GM12874 (cell line): Measurements from ENCODE around the gene SST.

Experiments used
- TF ChIP-seq, protein P1 (sequence below): IDR thresholded peaks from 2 replicates; pipeline ENCODE4 v1.5.1; 2011; ENCODE audit warnings: low read depth, mild to moderate bottlenecking, control low read depth, low read length, moderate library complexity; ENCODE audit not compliant: insufficient read depth

The SST gene

DNA sequence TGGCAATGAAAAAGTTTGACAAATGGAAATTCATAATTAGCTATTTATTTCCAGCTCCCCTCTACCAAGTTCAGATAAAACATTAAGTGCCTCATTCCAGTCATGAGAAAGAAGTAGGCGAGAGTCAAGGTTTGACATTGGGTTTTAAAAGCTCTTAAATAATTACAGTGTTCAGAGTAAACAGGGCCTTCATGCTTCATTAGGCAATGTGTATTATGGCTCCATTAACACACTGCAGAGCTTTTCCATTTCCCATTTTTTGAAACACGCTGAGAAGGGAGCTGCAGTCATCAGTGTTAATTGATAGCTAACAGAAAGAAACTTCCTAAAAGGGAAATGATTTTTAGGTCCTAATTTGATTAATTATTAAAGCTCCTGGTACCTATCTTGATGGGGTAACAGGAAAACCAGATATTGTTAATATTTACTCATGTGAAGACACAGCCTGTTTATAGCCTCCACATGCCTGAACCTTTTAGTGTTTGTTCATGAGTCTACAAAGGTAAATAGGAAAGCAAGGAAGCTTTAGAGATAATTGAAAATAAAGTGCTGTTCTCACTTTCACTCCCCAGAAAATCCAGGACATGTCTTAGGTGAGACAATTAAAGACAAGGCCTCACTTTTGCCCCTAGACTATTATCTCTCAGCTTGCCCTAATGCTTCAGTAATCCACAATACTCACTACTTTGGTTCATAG lies 28.7 kb downstream of the SST start:
- TF ChIP-seq, protein P1, sequence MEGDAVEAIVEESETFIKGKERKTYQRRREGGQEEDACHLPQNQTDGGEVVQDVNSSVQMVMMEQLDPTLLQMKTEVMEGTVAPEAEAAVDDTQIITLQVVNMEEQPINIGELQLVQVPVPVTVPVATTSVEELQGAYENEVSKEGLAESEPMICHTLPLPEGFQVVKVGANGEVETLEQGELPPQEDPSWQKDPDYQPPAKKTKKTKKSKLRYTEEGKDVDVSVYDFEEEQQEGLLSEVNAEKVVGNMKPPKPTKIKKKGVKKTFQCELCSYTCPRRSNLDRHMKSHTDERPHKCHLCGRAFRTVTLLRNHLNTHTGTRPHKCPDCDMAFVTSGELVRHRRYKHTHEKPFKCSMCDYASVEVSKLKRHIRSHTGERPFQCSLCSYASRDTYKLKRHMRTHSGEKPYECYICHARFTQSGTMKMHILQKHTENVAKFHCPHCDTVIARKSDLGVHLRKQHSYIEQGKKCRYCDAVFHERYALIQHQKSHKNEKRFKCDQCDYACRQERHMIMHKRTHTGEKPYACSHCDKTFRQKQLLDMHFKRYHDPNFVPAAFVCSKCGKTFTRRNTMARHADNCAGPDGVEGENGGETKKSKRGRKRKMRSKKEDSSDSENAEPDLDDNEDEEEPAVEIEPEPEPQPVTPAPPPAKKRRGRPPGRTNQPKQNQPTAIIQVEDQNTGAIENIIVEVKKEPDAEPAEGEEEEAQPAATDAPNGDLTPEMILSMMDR: no peak

DNA sequence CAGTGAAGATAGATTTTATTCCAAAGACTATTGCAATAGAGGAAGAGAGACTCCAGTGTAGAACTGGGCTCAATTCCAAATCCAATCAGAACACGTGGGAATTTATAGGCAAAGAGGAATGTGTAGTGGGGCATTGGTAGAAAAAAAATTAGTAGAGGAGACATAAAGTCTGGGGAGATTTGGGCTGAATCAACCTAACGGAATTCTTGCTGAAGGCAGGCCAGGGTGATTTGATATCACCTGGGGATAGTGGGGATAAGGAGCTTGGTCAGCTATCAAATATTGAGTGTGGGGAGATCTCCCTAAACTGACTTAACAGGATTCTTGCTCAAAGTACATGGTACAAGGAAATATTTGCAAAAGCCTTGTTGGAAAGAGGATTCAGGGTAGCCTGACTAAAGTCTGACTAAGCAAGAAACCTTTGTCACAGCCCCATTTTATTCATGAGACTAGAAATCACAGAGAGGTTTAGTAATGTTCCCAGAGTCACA lies 29.6 kb downstream of the SST start:
- TF ChIP-seq, protein P1: no peak

DNA sequence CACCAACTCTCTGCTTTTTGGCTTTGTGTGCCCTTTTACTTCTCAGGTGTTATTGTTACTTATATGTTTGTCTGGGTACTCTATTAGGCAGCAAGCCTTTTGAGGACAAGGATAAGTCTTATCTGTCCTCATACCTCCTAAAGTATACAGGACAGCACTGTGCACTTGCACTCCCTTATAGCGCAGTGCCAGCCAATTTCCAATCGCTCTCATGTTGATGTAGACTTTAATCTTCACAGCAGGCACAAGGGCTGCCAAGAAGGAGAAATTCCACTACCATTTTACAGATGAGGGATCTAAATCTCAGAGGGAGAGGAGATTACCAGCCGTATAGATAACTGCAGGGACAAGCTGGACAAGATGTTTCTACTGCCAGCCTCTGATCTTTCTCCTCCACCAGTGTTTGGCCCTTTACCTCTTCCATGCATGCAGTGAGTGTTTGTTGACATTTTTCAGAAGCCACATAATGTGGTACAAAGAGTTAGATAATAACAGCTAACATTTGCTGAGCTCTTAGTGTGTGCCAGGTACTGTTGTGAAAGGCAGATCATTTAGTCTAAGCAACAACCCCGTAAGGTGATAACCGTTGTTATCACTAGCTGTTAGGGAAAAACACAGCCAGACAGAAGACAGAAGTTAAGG lies 30.1 kb downstream of the SST start:
- TF ChIP-seq, protein P1: no peak

DNA sequence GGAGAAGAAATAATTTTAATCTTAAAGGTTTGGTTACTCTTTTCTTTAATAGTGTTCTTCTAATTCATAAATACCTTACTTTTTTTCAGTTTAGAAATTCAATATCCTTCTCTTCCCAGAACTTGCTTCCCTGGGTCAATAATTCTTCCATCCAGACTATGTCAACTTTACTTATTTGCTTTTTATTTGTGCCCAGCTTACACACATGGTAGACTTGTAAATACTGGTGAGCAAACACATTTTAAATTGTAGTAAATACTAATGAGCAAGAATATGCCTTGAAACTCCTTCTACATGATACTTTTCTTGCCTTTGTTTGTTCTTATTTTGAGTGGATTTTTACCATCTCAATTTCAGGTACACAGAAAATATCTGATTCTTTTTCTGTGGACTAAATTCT lies 33.7 kb downstream of the SST start:
- TF ChIP-seq, protein P1: no peak

DNA sequence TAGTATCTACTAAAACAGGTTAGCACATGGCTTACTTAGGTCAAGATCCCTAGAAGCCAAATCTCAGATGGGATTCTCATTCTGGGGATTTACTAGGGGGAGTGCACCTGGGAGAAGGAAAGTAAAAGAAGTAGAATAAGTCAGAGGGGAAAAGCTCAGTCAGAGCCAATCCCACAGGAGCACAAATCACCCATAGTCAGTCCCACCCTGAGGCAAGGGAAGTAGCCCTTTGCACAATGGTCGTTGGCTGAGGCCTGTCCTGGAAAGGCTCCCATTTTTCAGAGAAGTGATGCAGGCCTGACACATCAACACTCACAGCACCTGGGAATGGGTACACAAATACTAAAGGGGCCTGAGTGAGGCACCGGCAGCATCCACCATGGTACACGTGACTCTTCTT lies 39.8 kb downstream of the SST start:
- TF ChIP-seq, protein P1: no peak

DNA sequence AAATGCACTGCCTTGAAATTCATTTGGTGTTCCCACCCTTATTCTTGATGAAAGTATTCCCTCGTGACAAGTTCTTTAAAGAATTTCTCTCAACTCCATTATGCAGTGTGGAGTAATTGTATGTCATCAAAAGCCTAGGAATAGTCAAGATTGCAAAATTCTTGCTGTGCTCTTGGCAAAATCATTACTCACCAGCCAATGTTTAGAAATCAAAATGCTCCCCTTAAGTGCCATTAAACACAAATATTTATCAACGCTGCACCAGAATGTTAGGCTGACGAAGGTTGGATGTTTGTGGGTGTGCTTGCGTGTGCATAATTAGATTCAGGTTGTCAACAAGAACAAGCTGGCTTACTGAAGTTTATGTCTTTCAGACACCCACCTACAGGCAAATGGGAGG lies 40.5 kb downstream of the SST start:
- TF ChIP-seq, protein P1: no peak

DNA sequence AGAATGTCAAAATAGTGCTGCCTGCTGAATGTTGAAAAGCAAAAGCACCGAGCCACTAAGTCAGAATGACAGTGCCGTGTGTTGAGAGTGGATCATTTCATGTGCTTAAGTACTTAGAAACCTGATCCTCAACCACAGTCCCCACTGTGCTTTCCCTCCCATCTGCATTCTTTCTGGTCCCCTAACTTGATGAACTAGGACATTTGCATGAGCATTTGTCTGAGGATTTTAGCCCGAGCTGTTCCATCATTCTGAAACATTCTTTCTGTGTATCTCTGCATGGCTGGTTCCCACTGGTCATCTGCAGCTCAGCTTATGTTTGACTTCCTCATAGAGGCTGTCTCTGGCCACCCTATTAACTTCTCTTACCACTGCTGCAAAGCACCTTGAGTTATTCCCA lies 42.0 kb downstream of the SST start:
- TF ChIP-seq, protein P1: no peak
